WTC11 (cell line): ENCODE measurements around the gene GALNT15. TPM values are rescaled to one million over a fixed set of nuclear protein-coding genes. Genes with fewer than 3 reads are reported as not detected.

Experiments
- ATAC-seq: fragments of 200-7000 bp; cut with Tn5 transposase; 2 replicates; pipeline ENCODE4 v1.10.0; 2021; ENCODE audit warnings: mild to moderate bottlenecking, moderate library complexity
- CTCF ChIA-PET: fragments of 300-600 bp; sonication (Branson Sonifier 250); formaldehyde crosslinking; loops from one replicate; lab custom pipeline; 2021; ENCODE audit warnings: antibody characterized with exemption; lab: Charles Lee
- POLR2A ChIA-PET: fragments of 350-600 bp; sonication (Branson Sonifier 250); formaldehyde crosslinking; loops from one replicate; lab custom pipeline; 2021; ENCODE audit warnings: antibody characterized with exemption; lab: Charles Lee
- DNase-seq: peaks from one replicate; pipeline ENCODE4 v3.0.0; 2021; ENCODE audit warnings: low spot score
- H3K27ac Mint-ChIP-seq: 2 replicates; pipeline ENCODE4 v1.8.0; 2021; ENCODE audit warnings: mixed read lengths
- H3K27me3 Mint-ChIP-seq: 2 replicates; pipeline ENCODE4 v1.8.0; 2021; ENCODE audit warnings: low read depth, mild to moderate bottlenecking, moderate library complexity, mixed read lengths
- H3K36me3 Mint-ChIP-seq: 2 replicates; pipeline ENCODE4 v1.8.0; 2021; ENCODE audit warnings: mixed read lengths
- H3K4me1 Mint-ChIP-seq: 2 replicates; pipeline ENCODE4 v1.8.0; 2022; ENCODE audit warnings: mixed read lengths
- H3K4me3 Mint-ChIP-seq: 2 replicates; pipeline ENCODE4 v1.8.0; 2021; ENCODE audit warnings: mild to moderate bottlenecking, moderate library complexity, mixed read lengths
- H3K9me3 Mint-ChIP-seq: 2 replicates; pipeline ENCODE4 v1.8.0; 2021; ENCODE audit warnings: mixed read lengths
- FOXP1 ChIP-seq: sonication (generic); formaldehyde crosslinking; IDR thresholded peaks from 2 replicates; pipeline ENCODE4 v1.8.0; 2022; ENCODE audit warnings: missing genetic modification reagents, mild to moderate bottlenecking, moderate library complexity, borderline replicate concordance
- GABPB1 ChIP-seq: sonication (generic); formaldehyde crosslinking; IDR thresholded peaks from 2 replicates; pipeline ENCODE4 v1.8.1; 2023; ENCODE audit warnings: mild to moderate bottlenecking, missing genetic modification reagents
- GTF2I ChIP-seq: fragments of 250-450 bp; sonication (Bioruptor Pico); conservative IDR thresholded peaks from 2 replicates; pipeline ENCODE4 v1.4.0; 2021; ENCODE audit warnings: mild to moderate bottlenecking
- IRF2 ChIP-seq: sonication (generic); formaldehyde crosslinking; IDR thresholded peaks from 2 replicates; pipeline ENCODE4 v1.8.0; 2022; ENCODE audit warnings: low read depth, missing genetic modification reagents, borderline replicate concordance
- JUN ChIP-seq: sonication (generic); formaldehyde crosslinking; IDR thresholded peaks from 2 replicates; pipeline ENCODE4 v1.8.0; 2023; ENCODE audit warnings: mild to moderate bottlenecking, missing genetic modification reagents
- KAT7 ChIP-seq: sonication (generic); formaldehyde crosslinking; IDR thresholded peaks from 2 replicates; pipeline ENCODE4 v1.8.1; 2023; ENCODE audit warnings: missing genetic modification reagents, mild to moderate bottlenecking, borderline replicate concordance
- NFATC4 ChIP-seq: fragments of 250-450 bp; sonication (Bioruptor Pico); IDR thresholded peaks from 2 replicates; pipeline ENCODE4 v1.9.0; 2021; ENCODE audit warnings: mild to moderate bottlenecking
- PRRX2 ChIP-seq: fragments of 250-450 bp; sonication (Bioruptor Pico); IDR thresholded peaks from 2 replicates; pipeline ENCODE4 v1.8.0; 2021; ENCODE audit warnings: mild to moderate bottlenecking
- SOX15 ChIP-seq: fragments of 250-450 bp; sonication (Bioruptor Pico); IDR thresholded peaks from 2 replicates; pipeline ENCODE4 v1.9.0; 2021; ENCODE audit warnings: mild to moderate bottlenecking
- SP1 ChIP-seq: sonication (generic); formaldehyde crosslinking; conservative IDR thresholded peaks from 2 replicates; pipeline ENCODE4 v1.8.1; 2022; ENCODE audit warnings: missing genetic modification reagents
- ZNF219 ChIP-seq: sonication (generic); formaldehyde crosslinking; IDR thresholded peaks from 2 replicates; pipeline ENCODE4 v1.8.0; 2023; ENCODE audit warnings: missing genetic modification reagents, mild to moderate bottlenecking, borderline replicate concordance
- ZNF396 ChIP-seq: fragments of 250-450 bp; sonication (Bioruptor Pico); IDR thresholded peaks from 2 replicates; pipeline ENCODE4 v1.8.0; 2021; ENCODE audit warnings: mild to moderate bottlenecking, moderate library complexity, borderline replicate concordance
- total RNA-seq: library from RNA; stranded (reverse); gene quantifications from 3 replicates; pipeline ENCODE4 v1.2.3, GENCODE V29; 2021
- TF ChIP-seq, protein P1 (sequence below): sonication (generic); formaldehyde crosslinking; IDR thresholded peaks from 2 replicates; pipeline ENCODE4 v1.8.1; 2022; ENCODE audit warnings: low read depth, mild to moderate bottlenecking, moderate library complexity, missing genetic modification reagents, borderline replicate concordance
- TF ChIP-seq, protein P2 (sequence below): sonication (generic); formaldehyde crosslinking; IDR thresholded peaks from 2 replicates; pipeline ENCODE4 v1.8.1; 2022; ENCODE audit warnings: missing genetic modification reagents, borderline replicate concordance
- TF ChIP-seq, protein P3 (sequence below): fragments of 250-450 bp; sonication (Bioruptor Pico); conservative IDR thresholded peaks from 2 replicates; pipeline ENCODE4 v1.9.0; 2021; ENCODE audit warnings: mild to moderate bottlenecking
- TF ChIP-seq, protein P4 (sequence below): fragments of 250-450 bp; sonication (Bioruptor Pico); IDR thresholded peaks from 2 replicates; pipeline ENCODE4 v1.9.0; 2021; ENCODE audit warnings: mild to moderate bottlenecking
- TF ChIP-seq, protein P5 (sequence below): fragments of 200-600 bp; IDR thresholded peaks from 2 replicates; pipeline ENCODE4 v1.8.0; 2022; ENCODE audit warnings: antibody characterized with exemption
- TF ChIP-seq, protein P6 (sequence below): sonication (generic); formaldehyde crosslinking; IDR thresholded peaks from 2 replicates; pipeline ENCODE4 v1.8.0; 2022; ENCODE audit warnings: mild to moderate bottlenecking, missing genetic modification reagents

Gene GALNT15
- total RNA-seq, 1 experiment from 2014 or later = 0.15 TPM

DNA sequence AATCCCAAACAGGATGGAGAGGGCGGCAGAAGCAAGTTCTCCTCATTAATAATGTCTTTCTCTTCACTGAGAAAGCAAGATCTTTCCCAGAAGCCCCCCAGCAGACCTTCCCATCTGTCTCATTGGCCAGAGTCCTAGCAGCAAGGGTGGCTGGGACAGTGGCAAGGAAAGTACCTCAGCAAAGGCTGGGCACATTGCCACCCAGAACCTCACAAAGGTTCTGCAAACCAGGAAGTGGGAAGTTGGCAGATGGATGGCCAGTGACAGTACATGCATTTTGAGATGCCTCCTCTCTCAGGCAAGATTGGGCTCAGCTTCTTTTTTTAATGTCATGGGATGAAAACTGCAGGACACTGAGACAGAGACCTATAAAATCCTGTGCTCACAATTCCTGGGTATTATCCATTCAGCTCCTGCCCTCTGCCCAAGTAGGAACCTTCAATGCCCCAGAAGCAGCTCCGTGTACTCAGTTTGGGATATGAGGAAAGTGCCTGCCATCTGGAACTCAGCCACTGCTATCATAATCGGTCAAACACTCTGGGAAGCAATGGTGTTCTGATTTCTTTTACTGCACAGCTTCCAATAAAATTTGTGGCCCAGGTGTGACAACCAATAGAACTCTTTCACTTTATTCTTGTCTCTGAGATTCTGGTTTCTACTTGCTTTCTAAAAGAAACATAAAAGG, 64.7 kb downstream of the GALNT15 start:
- H3K27ac Mint-ChIP-seq = no peak overlapping the region
- TF ChIP-seq, protein P1, sequence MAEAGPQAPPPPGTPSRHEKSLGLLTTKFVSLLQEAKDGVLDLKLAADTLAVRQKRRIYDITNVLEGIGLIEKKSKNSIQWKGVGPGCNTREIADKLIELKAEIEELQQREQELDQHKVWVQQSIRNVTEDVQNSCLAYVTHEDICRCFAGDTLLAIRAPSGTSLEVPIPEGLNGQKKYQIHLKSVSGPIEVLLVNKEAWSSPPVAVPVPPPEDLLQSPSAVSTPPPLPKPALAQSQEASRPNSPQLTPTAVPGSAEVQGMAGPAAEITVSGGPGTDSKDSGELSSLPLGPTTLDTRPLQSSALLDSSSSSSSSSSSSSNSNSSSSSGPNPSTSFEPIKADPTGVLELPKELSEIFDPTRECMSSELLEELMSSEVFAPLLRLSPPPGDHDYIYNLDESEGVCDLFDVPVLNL (CRISPR knock-in tag) = no peak
- TF ChIP-seq NFATC4 (CRISPR knock-in tag) (no peak), JUN (CRISPR knock-in tag) (no peak), SP1 (CRISPR knock-in tag) (no peak), FOXP1 (CRISPR knock-in tag) (no peak), PRRX2 (no peak), ZNF396 (CRISPR knock-in tag) (no peak), IRF2 (CRISPR knock-in tag) (no peak), SOX15 (CRISPR knock-in tag) (no peak), ZNF219 (CRISPR knock-in tag) (no peak), GTF2I (CRISPR knock-in tag) (no peak), KAT7 (CRISPR knock-in tag) (no peak), GABPB1 (no peak)
- TF ChIP-seq, protein P2, sequence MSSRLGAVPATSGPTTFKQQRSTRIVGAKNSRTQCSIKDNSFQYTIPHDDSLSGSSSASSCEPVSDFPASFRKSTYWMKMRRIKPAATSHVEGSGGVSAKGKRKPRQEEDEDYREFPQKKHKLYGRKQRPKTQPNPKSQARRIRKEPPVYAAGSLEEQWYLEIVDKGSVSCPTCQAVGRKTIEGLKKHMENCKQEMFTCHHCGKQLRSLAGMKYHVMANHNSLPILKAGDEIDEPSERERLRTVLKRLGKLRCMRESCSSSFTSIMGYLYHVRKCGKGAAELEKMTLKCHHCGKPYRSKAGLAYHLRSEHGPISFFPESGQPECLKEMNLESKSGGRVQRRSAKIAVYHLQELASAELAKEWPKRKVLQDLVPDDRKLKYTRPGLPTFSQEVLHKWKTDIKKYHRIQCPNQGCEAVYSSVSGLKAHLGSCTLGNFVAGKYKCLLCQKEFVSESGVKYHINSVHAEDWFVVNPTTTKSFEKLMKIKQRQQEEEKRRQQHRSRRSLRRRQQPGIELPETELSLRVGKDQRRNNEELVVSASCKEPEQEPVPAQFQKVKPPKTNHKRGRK (CRISPR knock-in tag) = no peak
- TF ChIP-seq, protein P3, sequence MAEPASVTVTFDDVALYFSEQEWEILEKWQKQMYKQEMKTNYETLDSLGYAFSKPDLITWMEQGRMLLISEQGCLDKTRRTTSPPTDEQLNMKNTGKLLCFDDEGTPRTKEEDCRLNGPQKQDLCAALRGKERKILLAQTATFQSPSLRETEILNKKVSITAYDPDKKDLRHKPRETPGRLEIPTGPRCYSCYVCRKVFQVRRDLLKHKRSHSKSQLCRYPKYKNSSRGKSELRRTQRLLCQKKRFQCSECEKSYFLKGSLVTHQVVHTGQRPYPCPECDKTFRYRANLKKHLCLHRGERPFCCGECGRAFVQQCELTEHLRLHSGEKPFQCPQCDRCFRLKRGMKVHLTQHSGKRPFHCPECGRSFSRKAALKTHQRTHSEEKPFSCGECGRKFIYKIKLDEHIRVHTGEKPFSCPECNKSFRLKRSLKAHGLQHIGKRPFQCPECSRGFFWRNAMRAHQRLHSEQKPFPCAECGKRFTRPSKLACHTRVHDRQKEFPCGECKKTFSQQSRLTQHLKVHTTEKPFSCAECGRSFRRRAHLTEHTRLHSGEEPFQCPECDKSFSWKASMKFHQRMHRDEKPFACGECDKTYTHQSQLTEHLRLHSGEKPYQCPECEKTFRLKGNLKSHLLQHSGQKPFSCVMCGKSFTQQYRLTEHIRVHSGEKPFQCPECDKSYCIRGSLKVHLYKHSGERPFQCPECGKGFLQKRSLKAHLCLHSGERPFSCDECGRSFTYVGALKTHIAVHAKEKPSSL (CRISPR knock-in tag) = no peak
- TF ChIP-seq, protein P4, sequence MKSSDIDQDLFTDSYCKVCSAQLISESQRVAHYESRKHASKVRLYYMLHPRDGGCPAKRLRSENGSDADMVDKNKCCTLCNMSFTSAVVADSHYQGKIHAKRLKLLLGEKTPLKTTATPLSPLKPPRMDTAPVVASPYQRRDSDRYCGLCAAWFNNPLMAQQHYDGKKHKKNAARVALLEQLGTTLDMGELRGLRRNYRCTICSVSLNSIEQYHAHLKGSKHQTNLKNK = no peak
- TF ChIP-seq, protein P5, sequence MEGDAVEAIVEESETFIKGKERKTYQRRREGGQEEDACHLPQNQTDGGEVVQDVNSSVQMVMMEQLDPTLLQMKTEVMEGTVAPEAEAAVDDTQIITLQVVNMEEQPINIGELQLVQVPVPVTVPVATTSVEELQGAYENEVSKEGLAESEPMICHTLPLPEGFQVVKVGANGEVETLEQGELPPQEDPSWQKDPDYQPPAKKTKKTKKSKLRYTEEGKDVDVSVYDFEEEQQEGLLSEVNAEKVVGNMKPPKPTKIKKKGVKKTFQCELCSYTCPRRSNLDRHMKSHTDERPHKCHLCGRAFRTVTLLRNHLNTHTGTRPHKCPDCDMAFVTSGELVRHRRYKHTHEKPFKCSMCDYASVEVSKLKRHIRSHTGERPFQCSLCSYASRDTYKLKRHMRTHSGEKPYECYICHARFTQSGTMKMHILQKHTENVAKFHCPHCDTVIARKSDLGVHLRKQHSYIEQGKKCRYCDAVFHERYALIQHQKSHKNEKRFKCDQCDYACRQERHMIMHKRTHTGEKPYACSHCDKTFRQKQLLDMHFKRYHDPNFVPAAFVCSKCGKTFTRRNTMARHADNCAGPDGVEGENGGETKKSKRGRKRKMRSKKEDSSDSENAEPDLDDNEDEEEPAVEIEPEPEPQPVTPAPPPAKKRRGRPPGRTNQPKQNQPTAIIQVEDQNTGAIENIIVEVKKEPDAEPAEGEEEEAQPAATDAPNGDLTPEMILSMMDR = no peak
- TF ChIP-seq, protein P6, sequence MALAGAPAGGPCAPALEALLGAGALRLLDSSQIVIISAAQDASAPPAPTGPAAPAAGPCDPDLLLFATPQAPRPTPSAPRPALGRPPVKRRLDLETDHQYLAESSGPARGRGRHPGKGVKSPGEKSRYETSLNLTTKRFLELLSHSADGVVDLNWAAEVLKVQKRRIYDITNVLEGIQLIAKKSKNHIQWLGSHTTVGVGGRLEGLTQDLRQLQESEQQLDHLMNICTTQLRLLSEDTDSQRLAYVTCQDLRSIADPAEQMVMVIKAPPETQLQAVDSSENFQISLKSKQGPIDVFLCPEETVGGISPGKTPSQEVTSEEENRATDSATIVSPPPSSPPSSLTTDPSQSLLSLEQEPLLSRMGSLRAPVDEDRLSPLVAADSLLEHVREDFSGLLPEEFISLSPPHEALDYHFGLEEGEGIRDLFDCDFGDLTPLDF (CRISPR knock-in tag) = no peak
- TF ChIP-seq, all 79 proteins: peak for 0
- no peak for DNase-seq
- no peaks in the 10 kb centered on the region for H3K9me3 Mint-ChIP-seq
- H3K4me1 Mint-ChIP-seq = no peaks in the 10 kb centered on the region
- POLR2A ChIA-PET = no interaction called here
- ATAC-seq = no peak
- no peak overlapping the region for H3K4me3 Mint-ChIP-seq
- H3K36me3 Mint-ChIP-seq = no peaks in the 10 kb centered on the region
- CTCF ChIA-PET = no interaction called here
- H3K27me3 Mint-ChIP-seq = peaks cover 9% of the 10 kb centered on the region
